HepG2 (cell line): ENCODE measurements around the gene NOL12. TPM values are rescaled to one million over a fixed set of nuclear protein-coding genes. Genes with fewer than 3 reads are reported as not detected.
A peak's percentile ranks its signal among the peaks of the same experiment; 100 is the strongest.

Source experiments
- BRCA1 ChIP-seq: sonication (generic); formaldehyde crosslinking; IDR thresholded peaks from 2 replicates; pipeline ENCODE4 v1.4.0; 2020; ENCODE audit warnings: missing genetic modification reagents
- BRD4 ChIP-seq: sonication (generic); formaldehyde crosslinking; IDR thresholded peaks from 2 replicates; pipeline ENCODE4 v1.4.0; 2020; ENCODE audit warnings: missing genetic modification reagents
- CEBPZ ChIP-seq: IDR thresholded peaks from 2 replicates; pipeline ENCODE4 v1.6.1; 2012; ENCODE audit warnings: low read length, improper control_type of control experiment
- HNF4A ChIP-seq: sonication (generic); formaldehyde crosslinking; IDR thresholded peaks from 2 replicates; pipeline ENCODE4 v1.4.0; 2020; ENCODE audit warnings: missing genetic modification reagents
- NFE2L1 ChIP-seq: sonication (generic); formaldehyde crosslinking; IDR thresholded peaks from 2 replicates; pipeline ENCODE4 v1.4.0; 2020; ENCODE audit warnings: missing genetic modification reagents, mild to moderate bottlenecking, borderline replicate concordance
- PHF5A ChIP-seq: IDR thresholded peaks from one replicate; pipeline ENCODE4 v1.6.1; 2018; ENCODE audit warnings: low read depth, missing genetic modification reagents; ENCODE audit not compliant: unreplicated experiment
- PITX1 ChIP-seq: sonication (generic); formaldehyde crosslinking; IDR thresholded peaks from 2 replicates; pipeline ENCODE4 v1.5.1; 2020; ENCODE audit warnings: mild to moderate bottlenecking, missing genetic modification reagents
- POLR2A ChIP-seq, 2 experiments: IDR thresholded peaks; 2 replicates each; pipeline ENCODE4 v1.6.1; 2011; ENCODE audit warnings: low read depth in 2 of 2, low read length in 2 of 2, mild to moderate bottlenecking in 1 of 2, moderate library complexity in 1 of 2; ENCODE audit not compliant: insufficient read depth in 1 of 2
- RAD51 ChIP-seq: fragments of 450-650 bp; IDR thresholded peaks from 2 replicates; pipeline ENCODE4 v1.6.1; 2016; ENCODE audit warnings: borderline replicate concordance
- RFXAP ChIP-seq: sonication (generic); formaldehyde crosslinking; IDR thresholded peaks from 2 replicates; pipeline ENCODE4 v1.4.0; 2020; ENCODE audit warnings: missing genetic modification reagents, borderline replicate concordance
- RXRA ChIP-seq: sonication (generic); formaldehyde crosslinking; IDR thresholded peaks from 2 replicates; pipeline ENCODE4 v1.5.1; 2020; ENCODE audit warnings: missing genetic modification reagents
- SALL1 ChIP-seq: sonication (generic); formaldehyde crosslinking; IDR thresholded peaks from 2 replicates; pipeline ENCODE4 v1.8.0; 2022; ENCODE audit warnings: mild to moderate bottlenecking, missing genetic modification reagents
- SAP130 ChIP-seq: IDR thresholded peaks from 2 replicates; pipeline ENCODE4 v1.6.1; 2016; ENCODE audit warnings: low read depth
- STAG1 ChIP-seq: sonication (generic); formaldehyde crosslinking; IDR thresholded peaks from 2 replicates; pipeline ENCODE4 v1.4.0; 2020; ENCODE audit warnings: missing genetic modification reagents
- TAF15 ChIP-seq: fragments of 200-400 bp; formaldehyde crosslinking; IDR thresholded peaks from one replicate; pipeline ENCODE4 v1.6.1; 2018; ENCODE audit warnings: mild to moderate bottlenecking, low read depth, low read length; ENCODE audit not compliant: poor library complexity, severe bottlenecking
- TEAD3 ChIP-seq: optimal IDR thresholded peaks from 2 replicates; pipeline ENCODE3; 2016; ENCODE audit warnings: borderline replicate concordance
- ZBTB8A ChIP-seq: sonication (generic); formaldehyde crosslinking; IDR thresholded peaks from 2 replicates; pipeline ENCODE4 v1.4.0; 2020; ENCODE audit warnings: mild to moderate bottlenecking, low read depth, missing genetic modification reagents, borderline replicate concordance
- ZFY ChIP-seq: sonication (generic); formaldehyde crosslinking; IDR thresholded peaks from 2 replicates; pipeline ENCODE4 v1.4.0; 2020; ENCODE audit warnings: missing genetic modification reagents
- ZNF350 ChIP-seq: sonication (generic); formaldehyde crosslinking; IDR thresholded peaks from 2 replicates; pipeline ENCODE4 v1.4.0; 2020; ENCODE audit warnings: mild to moderate bottlenecking, low read depth, missing genetic modification reagents, borderline replicate concordance
- polyA plus RNA-seq, 8 experiments: library from polyadenylated mRNA; depleted of rRNA in 3 of 8; stranded (reverse) in 7 of 8; unstranded in 1 of 8; fragments of >200 nt; fragmentation: Illumina TruSeq in 4 of 8; extraction: Trizol in 4 of 8; gene quantifications; 2 replicates each; pipeline versions ENCODE4 v1.2.1 to v1.2.3, GENCODE V29; 2011 to 2016; ENCODE audit warnings: low read depth in 4 of 8, missing spikeins in 1 of 8, mixed read lengths in 1 of 8; ENCODE audit not compliant: insufficient read depth in 1 of 8
- total RNA-seq, 5 experiments: library from RNA; depleted of rRNA; stranded (reverse); fragments of >200 nt; fragmentation: Illumina TruSeq; extraction: Trizol; gene quantifications; 2 replicates each; pipeline ENCODE4 v1.2.3, GENCODE V29; 2016; ENCODE audit warnings: low read depth in 1 of 5
- TF ChIP-seq, protein P1 (sequence below): sonication (generic); formaldehyde crosslinking; IDR thresholded peaks from 2 replicates; pipeline ENCODE4 v1.9.0; 2021; ENCODE audit warnings: missing genetic modification reagents, borderline replicate concordance
- TF ChIP-seq, protein P2 (sequence below): sonication (generic); formaldehyde crosslinking; IDR thresholded peaks from 2 replicates; pipeline ENCODE4 v1.9.0; 2021; ENCODE audit warnings: missing genetic modification reagents, borderline replicate concordance
- TF ChIP-seq, protein P3 (sequence below): sonication (generic); formaldehyde crosslinking; IDR thresholded peaks from 2 replicates; pipeline ENCODE4 v1.5.1; 2020; ENCODE audit warnings: missing genetic modification reagents, mild to moderate bottlenecking, borderline replicate concordance

The NOL12 gene
- total and polyA plus RNA-seq, 2 of the 13 experiments (the other 11 are each of a cell fraction or from before 2014, with no cell fraction given), result 14.3 to 31.4 TPM

DNA sequence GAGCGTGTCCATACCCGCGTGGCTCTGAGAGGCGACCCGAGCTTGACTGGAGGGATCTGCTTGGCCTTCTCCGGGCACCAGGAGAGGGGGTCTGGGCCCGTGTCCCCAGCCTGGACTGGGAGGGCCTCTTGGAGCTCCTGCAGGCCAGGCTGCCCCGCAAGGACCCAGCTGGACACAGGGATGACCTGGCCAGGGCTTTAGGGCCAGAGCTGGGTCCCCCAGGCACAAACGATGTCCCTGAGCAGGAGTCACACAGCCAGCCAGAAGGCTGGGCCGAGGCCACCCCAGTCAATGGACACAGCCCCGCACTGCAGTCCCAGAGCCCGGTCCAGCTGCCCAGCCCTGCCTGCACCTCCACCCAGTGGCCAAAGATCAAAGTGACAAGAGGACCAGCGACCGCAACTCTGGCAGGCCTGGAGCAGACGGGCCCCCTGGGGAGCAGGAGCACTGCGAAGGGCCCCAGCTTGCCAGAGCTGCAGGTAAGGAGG lies 48.9 kb downstream of the NOL12 start (continued):
- TF ChIP-seq CEBPZ, result no peak
- peak; percentile 66; the same call in 1 of the 2 replicates for TF ChIP-seq ZNF350 (CRISPR knock-in tag)
- TF ChIP-seq RAD51, result no peak
- TF ChIP-seq ZBTB8A, result no peak
- TF ChIP-seq SALL1 (CRISPR knock-in tag), result peak; percentile 70
- peak; percentile 88 for TF ChIP-seq STAG1 (CRISPR knock-in tag)
- TF ChIP-seq BRD4 (CRISPR knock-in tag), result 0 out of 2 replicates have a peak, but pooled peaks have one; percentile 37
- TF ChIP-seq, protein P1, sequence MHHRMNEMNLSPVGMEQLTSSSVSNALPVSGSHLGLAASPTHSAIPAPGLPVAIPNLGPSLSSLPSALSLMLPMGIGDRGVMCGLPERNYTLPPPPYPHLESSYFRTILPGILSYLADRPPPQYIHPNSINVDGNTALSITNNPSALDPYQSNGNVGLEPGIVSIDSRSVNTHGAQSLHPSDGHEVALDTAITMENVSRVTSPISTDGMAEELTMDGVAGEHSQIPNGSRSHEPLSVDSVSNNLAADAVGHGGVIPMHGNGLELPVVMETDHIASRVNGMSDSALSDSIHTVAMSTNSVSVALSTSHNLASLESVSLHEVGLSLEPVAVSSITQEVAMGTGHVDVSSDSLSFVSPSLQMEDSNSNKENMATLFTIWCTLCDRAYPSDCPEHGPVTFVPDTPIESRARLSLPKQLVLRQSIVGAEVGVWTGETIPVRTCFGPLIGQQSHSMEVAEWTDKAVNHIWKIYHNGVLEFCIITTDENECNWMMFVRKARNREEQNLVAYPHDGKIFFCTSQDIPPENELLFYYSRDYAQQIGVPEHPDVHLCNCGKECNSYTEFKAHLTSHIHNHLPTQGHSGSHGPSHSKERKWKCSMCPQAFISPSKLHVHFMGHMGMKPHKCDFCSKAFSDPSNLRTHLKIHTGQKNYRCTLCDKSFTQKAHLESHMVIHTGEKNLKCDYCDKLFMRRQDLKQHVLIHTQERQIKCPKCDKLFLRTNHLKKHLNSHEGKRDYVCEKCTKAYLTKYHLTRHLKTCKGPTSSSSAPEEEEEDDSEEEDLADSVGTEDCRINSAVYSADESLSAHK (CRISPR knock-in tag), result no peak
- TF ChIP-seq HNF4A (CRISPR knock-in tag), result peak; percentile 57
- TF ChIP-seq POLR2A (IDR thresholded peaks at IDR 0.05; ENCODE audit: insufficient read depth in 1 of 2, low read depth in 2 of 2, low read length in 2 of 2), result no peak
- TF ChIP-seq RFXAP (CRISPR knock-in tag), result peak; percentile 47; the same call in 1 of the 2 replicates
- peak; percentile 39 for TF ChIP-seq TEAD3
- TF ChIP-seq SAP130, result peak; percentile 70
- 0 out of 2 replicates have a peak, but pooled peaks have one; percentile 81 for TF ChIP-seq BRCA1 (CRISPR knock-in tag)
- peak; percentile 68 for TF ChIP-seq PHF5A
- no peak for TF ChIP-seq TAF15
- TF ChIP-seq NFE2L1, result no peak
- peak; percentile 80 for TF ChIP-seq ZFY (CRISPR knock-in tag)
- TF ChIP-seq RXRA (CRISPR knock-in tag), result peak; percentile 61
- TF ChIP-seq PITX1 (CRISPR knock-in tag), result peak; percentile 12; the same call in 1 of the 2 replicates
- TF ChIP-seq, protein P2, sequence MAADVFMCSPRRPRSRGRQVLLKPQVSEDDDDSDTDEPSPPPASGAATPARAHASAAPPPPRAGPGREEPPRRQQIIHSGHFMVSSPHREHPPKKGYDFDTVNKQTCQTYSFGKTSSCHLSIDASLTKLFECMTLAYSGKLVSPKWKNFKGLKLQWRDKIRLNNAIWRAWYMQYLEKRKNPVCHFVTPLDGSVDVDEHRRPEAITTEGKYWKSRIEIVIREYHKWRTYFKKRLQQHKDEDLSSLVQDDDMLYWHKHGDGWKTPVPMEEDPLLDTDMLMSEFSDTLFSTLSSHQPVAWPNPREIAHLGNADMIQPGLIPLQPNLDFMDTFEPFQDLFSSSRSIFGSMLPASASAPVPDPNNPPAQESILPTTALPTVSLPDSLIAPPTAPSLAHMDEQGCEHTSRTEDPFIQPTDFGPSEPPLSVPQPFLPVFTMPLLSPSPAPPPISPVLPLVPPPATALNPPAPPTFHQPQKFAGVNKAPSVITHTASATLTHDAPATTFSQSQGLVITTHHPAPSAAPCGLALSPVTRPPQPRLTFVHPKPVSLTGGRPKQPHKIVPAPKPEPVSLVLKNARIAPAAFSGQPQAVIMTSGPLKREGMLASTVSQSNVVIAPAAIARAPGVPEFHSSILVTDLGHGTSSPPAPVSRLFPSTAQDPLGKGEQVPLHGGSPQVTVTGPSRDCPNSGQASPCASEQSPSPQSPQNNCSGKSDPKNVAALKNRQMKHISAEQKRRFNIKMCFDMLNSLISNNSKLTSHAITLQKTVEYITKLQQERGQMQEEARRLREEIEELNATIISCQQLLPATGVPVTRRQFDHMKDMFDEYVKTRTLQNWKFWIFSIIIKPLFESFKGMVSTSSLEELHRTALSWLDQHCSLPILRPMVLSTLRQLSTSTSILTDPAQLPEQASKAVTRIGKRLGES (CRISPR knock-in tag), result no peak
- TF ChIP-seq, protein P3, sequence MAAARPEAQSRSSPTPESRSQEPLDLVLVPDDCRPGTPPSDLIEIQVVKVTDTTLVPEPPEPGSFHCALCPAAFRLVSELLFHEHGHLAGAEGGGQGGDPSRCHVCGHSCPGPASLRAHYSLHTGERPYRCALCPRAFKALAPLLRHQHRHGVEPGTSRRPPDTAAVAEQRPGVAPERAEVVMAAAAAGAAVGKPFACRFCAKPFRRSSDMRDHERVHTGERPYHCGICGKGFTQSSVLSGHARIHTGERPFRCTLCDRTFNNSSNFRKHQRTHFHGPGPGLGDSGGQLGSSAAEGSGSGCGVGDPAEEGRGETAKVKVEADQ (CRISPR knock-in tag), result 0 out of 2 replicates have a peak, but pooled peaks have one; percentile 54
